ENCODE results near the gene INCENP.

INCENP gene

DNA sequence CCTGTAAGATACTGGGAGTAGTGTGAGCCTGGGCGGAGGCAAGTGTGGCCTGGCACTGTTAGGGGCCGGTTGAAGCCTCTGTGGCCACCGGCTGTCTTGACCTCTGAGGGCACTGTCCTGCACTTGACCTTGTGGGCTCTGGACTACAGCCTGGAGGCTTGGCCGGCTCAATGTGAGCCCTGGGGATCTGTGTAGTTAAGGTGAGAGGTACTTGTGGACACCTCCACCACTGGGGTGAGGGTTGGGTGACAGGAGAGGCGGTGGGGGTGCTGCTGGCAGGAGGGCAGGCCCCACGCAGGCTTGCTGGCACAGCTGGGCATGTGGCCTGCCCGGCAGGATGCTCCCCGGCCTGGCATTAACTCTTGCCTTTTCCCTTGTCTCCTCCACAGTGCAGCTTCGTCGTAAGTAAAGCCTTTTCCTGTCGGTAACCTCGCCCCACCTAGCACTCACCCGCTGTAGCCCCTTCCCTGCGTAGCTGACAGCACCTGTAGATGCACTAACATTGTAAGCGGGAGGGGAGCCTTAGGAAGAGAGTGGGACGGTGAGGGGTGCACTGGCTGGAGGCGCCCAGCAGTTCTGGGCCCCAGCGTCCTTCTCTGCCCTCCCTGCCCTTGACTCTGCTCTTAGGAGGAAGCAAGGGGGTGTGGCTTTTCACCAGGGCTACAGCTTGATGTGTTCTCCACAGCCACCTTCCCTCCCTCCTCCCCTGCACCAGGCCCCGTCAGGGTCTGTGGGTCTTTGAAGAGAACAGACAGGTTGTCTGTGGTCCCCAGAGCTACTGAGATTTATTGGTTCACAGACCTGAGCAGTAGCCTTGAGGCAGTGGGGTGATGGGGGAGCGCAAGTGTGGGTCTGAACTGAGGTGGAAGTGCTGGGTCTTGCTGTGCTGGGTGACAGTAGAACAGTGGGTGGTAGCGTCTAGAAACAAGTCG, 17.6 kb downstream of the INCENP start:
- DNase-seq (ENCODE audit: low read depth) = no peak

DNA sequence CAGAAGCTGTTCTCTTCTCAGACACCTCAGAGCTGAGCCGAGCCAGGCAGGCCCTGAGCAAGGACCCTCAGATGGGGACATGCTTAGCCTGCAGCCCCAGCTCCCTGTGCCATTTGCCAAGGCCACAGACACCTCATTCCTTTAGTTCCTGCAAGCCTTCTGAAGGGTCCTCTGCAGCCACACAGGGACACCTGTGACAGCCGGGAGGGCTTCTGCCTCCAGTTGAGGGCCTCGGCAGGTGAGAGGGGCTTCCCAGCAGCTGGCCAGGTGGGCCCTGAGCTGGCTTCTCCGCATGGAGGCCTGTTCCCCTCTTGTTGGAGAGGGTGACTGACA, 18.2 kb downstream of the INCENP start:
- DNase-seq (ENCODE audit: low read depth) = no peak

DNA sequence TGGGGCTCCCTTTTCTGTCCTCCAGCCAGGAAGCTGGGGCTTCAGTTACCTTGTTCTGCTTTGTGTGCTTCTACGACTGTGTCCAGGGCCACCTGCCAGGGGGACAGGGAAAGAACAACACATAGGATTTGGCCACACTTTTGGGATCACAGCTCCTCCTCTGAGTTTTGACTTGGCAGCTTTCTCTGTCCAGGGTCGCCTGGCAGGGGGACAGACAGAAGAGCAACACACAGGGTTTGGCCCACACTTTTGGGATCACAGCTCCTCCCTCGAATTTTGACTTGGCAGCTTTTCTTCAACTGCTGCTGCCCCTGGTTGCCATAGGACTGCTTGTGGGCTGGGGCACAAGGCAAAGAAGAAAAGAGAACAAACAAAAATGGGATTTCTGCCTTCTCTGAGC, 19.1 kb downstream of the INCENP start:
- DNase-seq (ENCODE audit: low read depth) = no peak

DNA sequence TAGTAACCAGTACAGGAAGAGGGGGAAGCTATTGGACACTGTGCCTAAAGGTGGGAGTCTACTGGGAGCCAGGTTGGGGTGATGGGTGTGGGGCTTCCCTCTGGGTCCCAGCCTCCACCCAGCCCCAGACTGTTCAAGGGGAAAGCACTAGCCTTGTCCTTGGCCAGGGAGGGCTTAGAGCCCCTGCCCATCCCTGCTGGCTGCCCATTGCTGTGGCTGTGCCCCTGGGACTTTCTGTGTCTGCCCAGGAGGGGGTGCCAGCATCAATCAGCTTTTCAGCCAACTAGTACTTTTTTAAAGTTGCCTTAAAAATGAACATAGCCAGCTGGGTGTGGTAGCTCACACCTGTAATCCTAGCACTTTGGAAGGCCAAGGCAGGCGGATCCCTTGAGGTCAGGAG, 19.9 kb downstream of the INCENP start:
- DNase-seq (ENCODE audit: low read depth) = no peak

DNA sequence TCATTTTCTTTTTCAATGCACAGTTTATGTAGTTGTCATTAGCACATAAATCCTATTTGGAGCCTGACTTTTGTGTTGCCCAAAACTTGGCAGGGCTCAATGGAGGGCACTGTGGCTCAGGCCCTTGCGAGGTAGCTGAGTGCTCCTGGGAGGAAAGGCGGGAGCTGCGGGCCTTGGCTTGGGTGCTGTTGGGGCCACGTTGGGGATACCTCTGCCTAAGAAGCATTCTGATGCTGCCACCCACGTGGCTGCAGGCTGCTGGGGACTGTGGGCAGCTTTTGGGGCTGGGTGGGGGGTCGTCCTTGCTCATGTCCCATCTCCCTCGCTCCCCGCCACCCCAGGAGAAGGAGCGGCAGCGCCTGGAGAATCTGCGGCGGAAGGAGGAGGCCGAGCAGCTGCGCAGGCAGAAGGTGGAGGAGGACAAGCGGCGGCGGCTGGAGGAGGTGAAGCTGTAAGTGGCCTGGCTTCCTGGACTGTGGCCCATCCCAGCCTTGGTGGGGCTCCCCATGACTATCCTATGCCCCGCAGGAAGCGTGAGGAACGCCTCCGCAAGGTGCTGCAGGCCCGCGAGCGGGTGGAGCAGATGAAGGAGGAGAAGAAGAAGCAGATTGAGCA, 20.9 kb downstream of the INCENP start:
- no peak for DNase-seq (ENCODE audit: low read depth)

DNA sequence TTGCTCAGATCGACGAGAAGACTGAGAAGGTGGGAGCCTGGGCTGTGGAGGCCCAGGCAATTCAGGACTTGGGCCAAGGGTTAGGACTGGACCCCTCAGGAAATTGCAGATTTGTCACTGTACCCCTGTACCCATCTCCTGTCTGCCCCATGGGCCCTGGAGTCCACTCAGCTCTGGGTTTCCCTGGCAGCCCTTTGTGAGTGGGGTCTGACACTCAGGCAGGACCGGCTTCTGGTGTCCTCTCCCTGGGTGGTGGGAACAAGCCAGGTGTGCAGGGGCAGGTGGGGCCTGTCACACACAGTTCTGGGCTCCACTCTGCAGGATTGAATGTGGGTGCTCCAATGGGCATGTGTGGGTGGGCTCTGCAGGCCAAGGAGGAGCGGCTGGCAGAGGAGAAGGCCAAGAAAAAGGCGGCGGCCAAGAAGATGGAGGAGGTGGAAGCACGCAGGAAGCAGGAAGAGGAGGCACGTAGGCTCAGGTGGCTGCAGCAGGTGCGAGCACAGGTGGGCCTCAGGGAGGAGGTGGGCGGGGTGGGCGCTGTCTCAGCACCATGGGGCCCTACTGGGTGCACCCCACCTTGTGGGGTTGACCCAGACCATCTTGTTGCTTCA, 21.6 kb downstream of the INCENP start:
- no peak for DNase-seq (ENCODE audit: low read depth)

DNA sequence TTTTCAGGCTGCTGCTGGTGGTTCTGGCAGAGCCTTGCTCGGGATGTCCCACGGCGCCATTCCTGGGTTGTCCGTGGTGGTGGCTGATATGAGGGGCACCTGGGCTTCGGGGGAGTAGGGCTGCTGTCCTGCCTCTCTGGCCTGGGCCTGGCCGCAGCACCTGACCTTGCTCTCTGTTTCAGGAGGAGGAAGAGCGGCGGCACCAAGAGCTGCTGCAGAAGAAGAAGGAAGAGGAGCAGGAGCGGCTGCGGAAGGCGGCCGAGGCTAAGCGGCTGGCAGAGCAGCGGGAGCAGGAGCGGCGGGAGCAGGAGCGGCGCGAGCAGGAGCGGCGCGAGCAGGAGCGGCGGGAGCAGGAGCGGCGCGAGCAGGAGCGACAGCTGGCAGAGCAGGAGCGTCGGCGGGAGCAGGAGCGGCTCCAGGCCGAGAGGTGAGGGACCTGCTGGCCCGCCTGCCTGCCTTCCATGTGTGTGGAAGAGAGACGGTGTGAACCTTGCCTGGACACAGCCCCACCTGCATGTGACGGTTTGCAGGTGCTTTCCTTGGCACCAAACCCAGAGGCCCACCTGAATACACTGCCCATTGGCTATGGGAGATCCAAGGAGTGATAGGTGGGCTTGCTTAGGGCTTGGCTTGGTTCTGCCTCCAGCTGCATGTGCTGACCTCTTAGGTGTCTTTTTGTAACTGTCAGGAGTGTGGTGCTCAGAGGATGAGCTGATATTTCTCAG, 22.8 kb downstream of the INCENP start:
- DNase-seq (ENCODE audit: low read depth) = no peak

DNA sequence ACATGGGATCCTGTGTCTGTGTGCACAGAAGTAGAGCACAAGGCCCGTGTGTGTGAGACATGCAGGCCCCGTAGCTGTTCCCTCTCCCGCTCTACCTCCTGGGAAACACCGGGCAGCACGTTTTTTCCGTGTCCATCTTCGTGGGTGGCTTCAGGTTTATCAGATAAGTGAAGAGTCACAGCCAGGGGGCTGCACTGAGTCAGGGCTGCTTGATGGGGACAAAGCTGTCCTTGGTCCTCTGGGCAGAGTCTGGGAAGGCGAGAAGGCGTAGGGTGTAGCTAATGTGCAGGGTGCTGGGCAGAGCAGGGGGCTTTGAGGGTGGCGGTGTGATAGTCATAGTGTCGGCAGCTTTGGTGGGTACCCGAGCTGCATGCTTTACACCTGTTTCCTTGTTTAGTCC, 23.7 kb downstream of the INCENP start:
- DNase-seq (ENCODE audit: low read depth) = no peak

DNA sequence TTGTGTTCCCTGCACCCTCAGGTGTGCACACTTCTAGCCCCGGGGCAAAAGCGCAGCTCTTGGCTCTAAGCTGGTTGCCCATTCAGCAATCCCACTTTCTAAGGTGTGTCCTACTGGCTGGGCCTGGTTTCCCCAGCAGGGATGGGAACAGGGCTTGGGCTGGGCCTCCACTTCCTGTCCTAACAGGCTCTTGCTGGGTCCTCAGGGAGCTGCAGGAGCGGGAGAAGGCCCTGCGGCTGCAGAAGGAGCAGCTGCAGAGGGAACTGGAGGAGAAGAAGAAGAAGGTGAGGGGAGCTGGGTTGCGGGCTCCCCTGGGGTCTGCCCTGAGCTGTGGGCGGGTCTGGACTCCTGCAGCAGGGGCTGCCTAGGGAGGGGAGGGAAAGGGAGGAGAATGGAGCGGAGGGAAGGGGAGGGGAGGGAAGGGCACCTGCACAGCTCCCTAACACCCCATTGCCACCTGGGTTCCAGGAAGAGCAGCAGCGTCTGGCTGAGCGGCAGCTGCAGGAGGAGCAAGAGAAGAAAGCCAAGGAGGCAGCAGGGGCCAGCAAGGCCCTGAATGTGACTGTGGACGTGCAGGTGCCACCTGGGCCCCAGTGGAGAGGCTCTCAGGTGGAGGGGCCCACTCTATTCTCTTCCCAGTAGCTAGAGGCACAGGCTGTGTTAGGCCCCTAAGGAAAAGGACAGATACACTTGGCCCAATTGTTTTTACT, 24.6 kb downstream of the INCENP start:
- DNase-seq (ENCODE audit: low read depth) = no peak

DNA sequence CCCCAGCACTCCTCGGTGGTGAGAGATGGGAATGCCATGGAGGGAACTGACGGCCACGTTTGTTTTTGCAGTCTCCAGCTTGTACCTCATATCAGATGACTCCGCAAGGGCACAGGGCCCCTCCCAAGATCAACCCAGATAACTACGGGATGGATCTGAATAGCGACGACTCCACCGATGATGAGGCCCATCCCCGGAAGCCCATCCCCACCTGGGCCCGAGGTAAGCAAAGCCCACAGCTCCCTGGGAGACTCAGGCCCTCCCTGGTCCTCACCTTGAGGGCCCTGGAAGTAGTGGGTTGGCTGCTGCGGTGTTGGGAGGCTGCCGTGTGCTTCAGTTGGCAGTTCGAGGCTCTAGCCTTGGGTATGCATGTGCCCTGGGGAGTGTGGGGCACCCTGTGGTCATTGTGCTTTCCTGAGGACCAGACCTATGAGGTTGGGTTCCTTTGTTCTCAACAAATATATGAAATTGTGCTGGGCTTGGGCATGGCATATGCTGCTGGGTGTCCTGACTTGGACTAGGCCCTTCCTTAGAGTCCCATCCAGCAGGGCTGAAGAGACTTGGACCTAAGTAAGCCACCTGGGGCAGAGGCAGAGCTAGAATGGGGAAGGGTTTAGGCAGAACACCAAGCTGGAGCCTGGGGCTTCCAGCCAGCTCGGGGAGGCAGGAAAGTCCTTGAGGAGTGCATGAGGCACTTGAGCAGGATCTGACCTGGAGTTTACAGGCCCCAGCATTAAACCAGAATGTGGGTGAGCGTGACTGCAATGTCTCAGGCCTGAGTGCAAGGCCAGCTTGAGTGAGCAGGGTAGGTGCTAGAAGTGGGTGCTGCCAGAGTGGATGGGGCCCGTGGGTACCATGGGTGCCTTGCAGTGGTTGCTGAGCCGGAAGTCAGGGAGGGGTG, 26.4 kb downstream of the INCENP start:
- no peak for DNase-seq (ENCODE audit: low read depth)

DNA sequence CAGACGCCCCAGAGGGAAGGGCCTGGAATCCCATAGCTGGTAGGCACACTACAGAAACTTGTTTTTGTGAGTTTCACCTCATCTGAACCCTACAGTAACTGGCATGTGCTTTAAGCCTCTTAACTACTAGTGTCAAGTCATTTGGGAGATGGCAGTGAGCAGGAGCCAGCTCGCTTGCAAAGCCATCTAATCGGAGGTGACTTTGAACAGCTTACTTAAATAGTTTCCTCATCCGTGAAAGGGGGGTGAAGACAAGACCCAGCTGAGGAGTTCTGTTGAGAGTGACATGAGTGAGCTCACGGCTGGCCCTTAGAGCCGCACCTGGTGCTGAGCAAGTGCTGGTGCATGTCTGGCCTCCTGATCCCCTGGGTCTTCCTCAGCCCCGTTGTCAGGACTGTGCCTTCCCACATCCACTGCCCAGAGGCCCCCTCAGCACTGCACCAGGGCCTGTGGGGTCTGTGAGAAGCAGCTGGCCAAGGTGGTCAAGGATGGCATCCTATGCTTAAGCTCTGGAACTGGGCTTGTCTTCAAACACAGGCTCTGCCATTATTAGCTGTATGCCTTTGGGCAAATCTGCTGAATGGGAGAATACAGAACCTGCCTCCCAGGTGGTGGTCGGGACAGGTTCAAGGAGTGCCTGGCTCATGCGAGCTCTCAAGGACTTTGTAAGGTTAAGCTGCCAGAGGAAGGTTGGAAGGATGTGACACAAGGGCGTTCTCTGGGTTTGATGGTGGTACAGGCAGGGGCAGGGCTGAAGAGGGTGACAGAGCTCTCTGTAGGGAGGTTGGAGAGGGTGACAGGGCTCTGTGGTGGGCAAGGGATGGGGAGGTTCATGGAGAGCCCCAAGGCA, 27.3 kb downstream of the INCENP start:
- no peak for DNase-seq (ENCODE audit: low read depth)

DNA sequence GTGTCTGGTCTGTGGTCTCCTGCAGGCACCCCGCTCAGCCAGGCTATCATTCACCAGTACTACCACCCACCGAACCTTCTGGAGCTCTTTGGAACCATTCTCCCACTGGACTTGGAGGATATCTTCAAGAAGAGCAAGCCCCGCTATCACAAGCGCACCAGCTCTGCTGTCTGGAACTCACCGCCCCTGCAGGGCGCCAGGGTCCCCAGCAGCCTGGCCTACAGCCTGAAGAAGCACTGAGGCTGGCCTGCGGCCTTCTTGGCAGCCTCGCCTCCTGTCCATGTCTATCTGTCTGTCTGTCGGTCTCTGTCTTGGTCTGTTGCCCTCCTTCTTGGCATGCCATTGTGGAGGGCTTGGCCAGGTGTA, 27.9 kb downstream of the INCENP start:
- no peak for DNase-seq (ENCODE audit: low read depth)

DNA sequence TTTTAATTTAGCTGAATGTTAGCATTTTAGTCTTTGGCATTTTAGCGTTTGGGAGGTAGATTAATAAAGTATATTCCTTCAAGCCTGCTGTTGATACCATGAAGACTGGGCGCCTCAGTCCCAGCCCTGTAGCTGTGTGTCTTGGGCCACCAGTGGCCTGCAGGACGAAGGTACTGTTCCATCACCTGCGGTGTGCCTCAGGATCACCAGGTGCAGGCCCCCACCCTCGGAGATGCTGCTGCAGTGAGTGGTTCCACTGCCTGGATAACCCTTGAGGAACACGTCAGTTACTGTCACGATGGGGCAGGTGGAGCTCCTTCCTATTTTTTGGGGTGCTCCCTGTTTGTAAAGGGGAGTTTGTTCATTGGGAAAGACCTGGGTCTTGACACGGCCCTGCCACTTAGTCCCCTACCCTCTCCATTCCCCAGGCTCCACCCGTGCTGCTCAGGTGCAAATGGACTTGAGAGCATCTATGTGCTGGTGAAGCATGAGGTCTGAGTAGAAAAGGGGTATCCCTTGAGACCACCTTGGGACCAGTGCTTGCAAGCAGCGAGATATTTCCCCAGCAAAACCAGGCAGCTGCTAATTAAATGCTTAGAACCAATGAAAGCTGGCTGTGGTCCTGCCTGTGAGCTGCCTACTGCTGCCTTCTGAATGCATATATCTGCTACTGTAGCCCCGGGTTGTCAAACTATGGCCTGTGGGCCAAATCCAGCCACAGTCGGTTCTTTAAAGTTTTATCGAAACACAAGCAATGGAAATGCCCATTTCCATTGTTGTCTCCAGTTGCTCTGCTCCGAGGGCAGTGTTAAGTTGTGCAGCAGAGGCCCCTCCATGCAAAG, 28.7 kb downstream of the INCENP start:
- DNase-seq (ENCODE audit: low read depth) = no peak

DNA sequence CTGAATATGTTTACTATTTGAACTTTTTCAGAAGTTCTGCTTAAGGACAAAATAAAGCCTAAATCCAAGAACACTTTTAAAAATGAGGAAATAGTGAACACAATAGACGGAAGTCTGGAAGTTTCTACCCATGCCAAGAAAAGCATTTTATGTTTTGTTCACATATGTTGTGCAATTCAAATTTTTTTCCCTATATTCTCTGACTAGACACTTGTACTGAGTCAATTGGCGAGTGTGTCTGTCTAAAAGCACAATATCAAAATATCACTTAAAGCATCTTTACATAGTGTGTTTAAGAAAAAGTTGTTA, 29.2 kb downstream of the INCENP start:
- no peak for DNase-seq (ENCODE audit: low read depth)

DNA sequence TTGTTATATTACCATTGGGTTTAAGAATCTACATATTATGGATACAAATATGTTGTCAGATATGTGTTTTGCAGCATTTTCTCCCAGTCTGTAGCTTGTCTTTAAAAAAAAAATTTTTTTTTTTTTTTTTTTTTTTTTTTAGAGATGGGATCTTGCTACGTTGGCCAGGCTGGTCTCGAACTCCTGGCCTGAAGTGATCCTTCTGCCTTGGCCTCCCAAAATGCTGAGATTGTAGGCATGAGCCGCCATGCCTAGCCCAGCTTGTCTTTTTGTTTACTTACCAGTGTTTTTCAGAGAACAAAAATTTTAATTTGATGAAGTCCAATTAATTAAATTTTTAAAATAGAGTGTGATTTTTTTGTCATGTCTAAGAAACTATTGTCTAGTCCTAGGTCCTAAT, 29.8 kb downstream of the INCENP start:
- DNase-seq (ENCODE audit: low read depth) = no peak

DNA sequence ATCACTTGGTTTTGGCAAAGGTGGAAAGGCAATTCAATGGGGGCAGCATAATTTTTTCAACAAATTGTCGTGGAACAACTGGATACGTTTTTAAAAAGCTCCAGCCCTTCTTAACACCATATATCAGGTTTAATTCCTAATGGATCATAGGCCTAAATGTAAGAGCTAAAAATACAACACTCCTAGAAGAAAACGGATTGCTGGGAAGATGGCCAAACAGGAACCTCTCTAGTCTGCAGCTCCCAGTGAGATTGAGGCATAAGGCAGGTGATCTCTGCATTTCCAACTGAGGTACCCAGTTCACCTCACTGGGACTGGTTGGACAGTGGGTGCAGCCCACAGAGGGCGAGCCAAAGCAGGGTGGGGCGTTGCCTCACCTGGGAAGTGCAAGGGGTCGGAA, 33.8 kb downstream of the INCENP start:
- DNase-seq (ENCODE audit: low read depth) = no peak

DNA sequence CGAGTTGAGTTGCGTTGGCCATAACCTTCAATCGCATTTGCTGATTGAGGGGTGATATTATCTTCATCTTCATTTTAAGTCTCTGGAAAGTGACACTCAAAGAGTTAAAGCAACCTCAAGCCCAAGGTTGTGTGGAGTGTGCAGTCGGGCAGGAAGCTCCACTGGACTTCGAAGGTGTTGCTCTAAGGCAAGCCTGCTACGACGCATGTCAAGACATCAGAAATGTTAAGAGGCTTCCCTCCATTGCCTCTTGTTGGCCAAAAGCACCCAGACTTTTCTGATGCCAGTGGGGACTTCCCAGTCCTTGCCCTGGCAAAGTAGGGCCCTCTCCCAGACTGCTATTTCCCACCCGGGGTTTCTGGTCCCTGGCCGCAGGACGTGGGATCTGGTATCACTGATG, 42.6 kb downstream of the INCENP start:
- no peak for DNase-seq (ENCODE audit: low read depth)

DNA sequence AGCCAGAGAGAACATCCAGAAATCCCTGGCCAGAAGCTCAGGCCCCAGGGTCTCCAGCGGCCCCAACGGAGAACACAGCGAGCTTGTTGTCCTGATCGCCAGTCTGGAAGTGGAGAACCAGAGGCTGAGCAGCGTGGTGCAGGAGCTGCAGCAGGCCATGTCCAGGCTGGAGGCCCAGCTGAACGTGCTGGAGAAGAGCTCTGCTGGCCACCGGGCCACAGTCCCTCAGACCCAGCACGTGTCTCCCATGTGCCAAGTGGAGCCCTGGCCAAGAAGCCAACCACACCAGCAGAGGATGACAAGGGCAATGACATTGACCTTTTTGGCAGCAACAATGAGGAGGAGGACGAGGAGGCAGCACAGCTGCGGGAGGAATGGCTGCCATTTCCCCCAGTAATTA, 45.6 kb downstream of the INCENP start:
- no peak for DNase-seq (ENCODE audit: low read depth)

DNA sequence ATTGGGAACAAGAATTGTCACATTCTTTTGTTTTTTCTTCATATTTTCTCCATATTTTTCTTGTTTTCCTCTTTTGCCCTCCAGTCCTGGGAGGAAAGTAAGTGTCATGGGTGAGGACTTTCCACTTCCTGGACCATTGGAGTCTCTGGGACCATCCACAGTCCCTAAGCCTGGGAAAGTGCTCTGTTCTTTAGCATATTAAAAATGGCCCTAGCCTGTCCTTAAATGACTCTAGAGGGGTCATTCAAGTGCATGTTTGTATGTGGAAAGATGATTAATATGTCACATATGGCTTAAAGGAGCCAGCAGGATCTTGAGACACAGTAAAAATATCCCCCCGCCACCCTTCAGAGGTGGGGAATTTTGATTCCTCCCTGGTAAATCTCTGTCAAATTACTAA, 46.1 kb downstream of the INCENP start:
- no peak for DNase-seq (ENCODE audit: low read depth)
